22Rv1 (cell line): ENCODE results near the gene DYRK1B.

Experiments
- ZFX ChIP-seq: fragments of 450-650 bp; IDR thresholded peaks from 2 replicates; pipeline ENCODE4 v1.6.1; 2017; ENCODE audit warnings: antibody characterized with exemption, borderline replicate concordance
- TF ChIP-seq, protein P1 (sequence below): fragments of 450-650 bp; IDR thresholded peaks from 2 replicates; pipeline ENCODE4 v1.5.1; 2017; ENCODE audit warnings: mild to moderate bottlenecking

- TF ChIP-seq, protein P1, sequence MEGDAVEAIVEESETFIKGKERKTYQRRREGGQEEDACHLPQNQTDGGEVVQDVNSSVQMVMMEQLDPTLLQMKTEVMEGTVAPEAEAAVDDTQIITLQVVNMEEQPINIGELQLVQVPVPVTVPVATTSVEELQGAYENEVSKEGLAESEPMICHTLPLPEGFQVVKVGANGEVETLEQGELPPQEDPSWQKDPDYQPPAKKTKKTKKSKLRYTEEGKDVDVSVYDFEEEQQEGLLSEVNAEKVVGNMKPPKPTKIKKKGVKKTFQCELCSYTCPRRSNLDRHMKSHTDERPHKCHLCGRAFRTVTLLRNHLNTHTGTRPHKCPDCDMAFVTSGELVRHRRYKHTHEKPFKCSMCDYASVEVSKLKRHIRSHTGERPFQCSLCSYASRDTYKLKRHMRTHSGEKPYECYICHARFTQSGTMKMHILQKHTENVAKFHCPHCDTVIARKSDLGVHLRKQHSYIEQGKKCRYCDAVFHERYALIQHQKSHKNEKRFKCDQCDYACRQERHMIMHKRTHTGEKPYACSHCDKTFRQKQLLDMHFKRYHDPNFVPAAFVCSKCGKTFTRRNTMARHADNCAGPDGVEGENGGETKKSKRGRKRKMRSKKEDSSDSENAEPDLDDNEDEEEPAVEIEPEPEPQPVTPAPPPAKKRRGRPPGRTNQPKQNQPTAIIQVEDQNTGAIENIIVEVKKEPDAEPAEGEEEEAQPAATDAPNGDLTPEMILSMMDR: no peak
- no peak for TF ChIP-seq ZFX
Measured at GRCh38 chr19:39795001-39795400, 39.0 kb downstream of the DYRK1B start.
